GM18867 (cell line): ENCODE data around the gene TMEM89.

Source experiments
- ATAC-seq: cut with Tn5 transposase; IDR thresholded peaks from one replicate; pipeline ENCODE4 v1.9.1; 2021; ENCODE audit warnings: mild to moderate bottlenecking, moderate library complexity; ENCODE audit not compliant: unreplicated experiment

TMEM89 gene

GRCh38 chr3:48593337-48593736 lies 28.2 kb downstream of the TMEM89 start:
- no peak for ATAC-seq

GRCh38 chr3:48592519-48593087 lies 29.0 kb downstream of the TMEM89 start:
- ATAC-seq, result no peak

GRCh38 chr3:48591886-48592518 lies 29.6 kb downstream of the TMEM89 start:
- ATAC-seq, result no peak

- no peak for ATAC-seq
Measured at GRCh38 chr3:48591436-48591835, 30.1 kb downstream of the TMEM89 start.

- no peak for ATAC-seq
Measured at GRCh38 chr3:48588230-48588629, 33.3 kb downstream of the TMEM89 start.

GRCh38 chr3:48587686-48588085 lies 33.9 kb downstream of the TMEM89 start:
- no peak for ATAC-seq

GRCh38 chr3:48585411-48585810 lies 36.2 kb downstream of the TMEM89 start:
- ATAC-seq, result no peak

GRCh38 chr3:48584836-48585235 lies 36.7 kb downstream of the TMEM89 start:
- no peak for ATAC-seq

- no peak for ATAC-seq
Measured at GRCh38 chr3:48581621-48582481, 39.7 kb downstream of the TMEM89 start.

- ATAC-seq, result no peak
Measured at GRCh38 chr3:48576647-48577046, 44.9 kb downstream of the TMEM89 start.

GRCh38 chr3:48575366-48575765 lies 46.2 kb downstream of the TMEM89 start:
- ATAC-seq, result no peak

- ATAC-seq, result no peak
Measured at GRCh38 chr3:48573973-48574585, 47.5 kb downstream of the TMEM89 start.

GRCh38 chr3:48572517-48572916 lies 49.1 kb downstream of the TMEM89 start:
- no peak for ATAC-seq

- ATAC-seq, result no peak
Measured at GRCh38 chr3:48571938-48572337, 49.6 kb downstream of the TMEM89 start.
